ENCODE results near the gene LRRC8D. TPM values are rescaled to one million over a fixed set of nuclear protein-coding genes. Genes with fewer than 3 reads are reported as not detected.

Gene LRRC8D
- total and polyA plus RNA-seq, 2 experiments from 2014 or later: 23.6 to 48.8 TPM

GRCh38 chr1:89889323-89889615, 68.4 kb downstream of the LRRC8D start:
- H3K4me3 Mint-ChIP-seq: no peak overlapping the region
- H3K36me3 Mint-ChIP-seq (ENCODE audit: low read depth): no peaks in the 10 kb centered on the region; the same call in 2 of the 3 replicates
- ATAC-seq (no peak), DNase-seq (ENCODE audit: low spot score) (no peak)
- no peaks in the 10 kb centered on the region for H3F3A ChIP-seq (replicated peaks; ENCODE audit: low read depth)
- no peaks in the 10 kb centered on the region for H3K27me3 ChIP-seq (ENCODE audit: insufficient read depth)
- H3K4me3 ChIP-seq: no peak overlapping the region
- TF ChIP-seq NANOG (IDR thresholded peaks at IDR 0.05; ENCODE audit: borderline replicate concordance) (no peak), JUNB (IDR thresholded peaks at IDR 0.05; ENCODE audit: unreplicated experiment) (no peak), CTCF (conservative IDR thresholded peaks at IDR 0.05; ENCODE audit: low read depth in 2 of 2) (no peak), POLR2AphosphoS5 (IDR thresholded peaks at IDR 0.05; ENCODE audit: low read depth) (no peak), CREB1 (CRISPR knock-in tag; IDR thresholded peaks at IDR 0.05; ENCODE audit: low read depth) (no peak), ZNF462 (CRISPR knock-in tag; IDR thresholded peaks at IDR 0.05) (no peak), EZH2 (IDR thresholded peaks at IDR 0.05; ENCODE audit: low read depth, unreplicated experiment) (no peak), ZNF114 (CRISPR knock-in tag; IDR thresholded peaks at IDR 0.05) (no peak), REST (IDR thresholded peaks at IDR 0.05; ENCODE audit: unreplicated experiment) (no peak), EZH2phosphoT487 (IDR thresholded peaks at IDR 0.05; ENCODE audit: unreplicated experiment) (no peak), ZNF331 (CRISPR knock-in tag; IDR thresholded peaks at IDR 0.05; ENCODE audit: low read depth) (no peak), STAT1 (IDR thresholded peaks at IDR 0.05; ENCODE audit: unreplicated experiment) (no peak), ETS1 (IDR thresholded peaks at IDR 0.05) (no peak)
- peaks cover 32% of the 10 kb centered on the region for H3K79me2 ChIP-seq (replicated peaks; ENCODE audit: insufficient read depth)
- H3K4me1 Mint-ChIP-seq: peaks cover 34% of the 10 kb centered on the region
- 0 out of 2 replicates have a peak, but pooled peaks cover 3% of the 10 kb centered on the region for H4K20me1 ChIP-seq (replicated peaks; ENCODE audit: insufficient read depth)
- H3K27ac Mint-ChIP-seq: no peak overlapping the region
- H2AFZ ChIP-seq: no peak overlapping the region
- H3K4me1 ChIP-seq (ENCODE audit: insufficient read depth): peaks cover 16% of the 10 kb centered on the region
- H3K27me3 Mint-ChIP-seq (ENCODE audit: insufficient read depth, low read depth, poor library complexity): peaks cover 5% of the 10 kb centered on the region
- H3K27ac ChIP-seq (ENCODE audit: low read depth): no peak overlapping the region
- no peak overlapping the region for H3K4me2 ChIP-seq
- H3K9me2 ChIP-seq (ENCODE audit: insufficient read depth): no peaks in the 10 kb centered on the region
- H3K36me3 ChIP-seq (ENCODE audit: insufficient read depth): no peaks in the 10 kb centered on the region
- no peaks in the 10 kb centered on the region for H3K9me3 Mint-ChIP-seq
